ENCODE results near the gene DSC3. TPM values are rescaled to one million over a fixed set of nuclear protein-coding genes. Genes with fewer than 3 reads are reported as not detected.

The DSC3 gene
- total and polyA plus RNA-seq, 9 of the 15 experiments (the other 6 are each of a cell fraction or from before 2014, with no cell fraction given) = 0.01 to 0.40 (median 0.07) TPM

- Histone ChIP-seq H3K9ac (ENCODE audit: insufficient read depth in 1 of 2, low read depth in 2 of 2, low read length in 2 of 2) (no peak overlapping the region), H3K9me3 (replicated peaks; ENCODE audit: control insufficient read depth, insufficient read depth, low read depth, low read length) (no peaks in the 10 kb centered on the region), H3K27ac (ENCODE audit: extremely low read depth, low read depth, low read length) (peak overlapping the region; percentile 7; the same call in 1 of the 3 replicates), H2AFZ (ENCODE audit: low read depth, low read length) (no peak overlapping the region), H3K79me2 (ENCODE audit: control insufficient read depth, insufficient read depth, low read length) (no peaks in the 10 kb centered on the region), H3K4me3 (no peak overlapping the region), H3K36me3 (ENCODE audit: control insufficient read depth, insufficient read depth, low read length) (no peaks in the 10 kb centered on the region), H3K27me3 (ENCODE audit: control insufficient read depth in 2 of 2, insufficient read depth in 2 of 2, low read length in 2 of 2) (no peaks in the 10 kb centered on the region), H3K4me1 (replicated peaks in 1 of 2; ENCODE audit: control insufficient read depth in 2 of 2, insufficient read depth in 2 of 2, low read length in 2 of 2) (peaks cover 0 to 2% of the 10 kb centered on the region in 2 experiments; a peak in 1 of 5 replicates), H3K4me2 (ENCODE audit: insufficient read depth, low read length) (no peak overlapping the region; the same call in 1 of the 2 replicates), H3K9me1 (ENCODE audit: control insufficient read depth, insufficient read depth, low read length) (no peaks in the 10 kb centered on the region), H4K20me1 (replicated peaks; ENCODE audit: control insufficient read depth, insufficient read depth, low read length) (no peaks in the 10 kb centered on the region)
- in situ Hi-C loops (cut with MboI) = no loop called here
- WGBS (ENCODE audit: insufficient coverage, low coverage, missing lambda C conversion rate) = 2% methylated on average over 4 of the region's 4 CpGs
- DNase-seq (ENCODE audit: extremely low read depth in 1 of 4, low spot score in 3 of 4) (peak; percentile 19 to 88 (median 34)), ATAC-seq (peak; percentile 89), FAIRE-seq (peak; percentile 58)
- CTCF ChIA-PET (ENCODE audit: low intra/inter-chr PET ratio) = no interaction called here
- POLR2A ChIA-PET = no interaction called here
- BruUV-seq (replicated peaks) = no TSS peak
- intact Hi-C loops (cut with micrococcal nuclease) = no loop called here
- no peak for TF ChIP-seq MTA1 (IDR thresholded peaks at IDR 0.05; ENCODE audit: borderline replicate concordance)
- no peak for TF ChIP-seq ZNF785 (CRISPR knock-in tag; IDR thresholded peaks at IDR 0.05)
- TF ChIP-seq SMARCE1 (IDR thresholded peaks at IDR 0.05) = peak; percentile 77
- no peak for TF ChIP-seq SMARCC2 (IDR thresholded peaks at IDR 0.05; ENCODE audit: low read depth)
- no peak for TF ChIP-seq ILK (tag; IDR thresholded peaks at IDR 0.05; ENCODE audit: borderline replicate concordance, low read depth)
- TF ChIP-seq BHLHE40 (IDR thresholded peaks at IDR 0.05; ENCODE audit: low read length) = peak; percentile 72
- no peak for TF ChIP-seq LCOR (CRISPR knock-in tag; IDR thresholded peaks at IDR 0.05)
- TF ChIP-seq ZNF239 (CRISPR knock-in tag; IDR thresholded peaks at IDR 0.05) = no peak
- no peak for TF ChIP-seq HNRNPL (IDR thresholded peaks at IDR 0.05; ENCODE audit: low read depth, low read length)
- peak; percentile 52; the same call in 1 of the 2 replicates for TF ChIP-seq ZEB2 (IDR thresholded peaks at IDR 0.05)
- TF ChIP-seq ZNF77 (CRISPR knock-in tag; IDR thresholded peaks at IDR 0.05) = no peak
- 0 out of 2 replicates have a peak, but pooled peaks have one; percentile 47 for TF ChIP-seq KLF13 (tag; IDR thresholded peaks at IDR 0.05; ENCODE audit: borderline replicate concordance, low read depth)
- TF ChIP-seq BRCA1 (IDR thresholded peaks at IDR 0.05) = no peak
- no peak for TF ChIP-seq BRCA1 (CRISPR knock-in tag; IDR thresholded peaks at IDR 0.05)
- TF ChIP-seq, protein P1, sequence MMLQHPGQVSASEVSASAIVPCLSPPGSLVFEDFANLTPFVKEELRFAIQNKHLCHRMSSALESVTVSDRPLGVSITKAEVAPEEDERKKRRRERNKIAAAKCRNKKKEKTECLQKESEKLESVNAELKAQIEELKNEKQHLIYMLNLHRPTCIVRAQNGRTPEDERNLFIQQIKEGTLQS (IDR thresholded peaks at IDR 0.05) = peak; percentile 61
- TF ChIP-seq, protein P1 (CRISPR knock-in tag; conservative IDR thresholded peaks at IDR 0.05) = no peak
- TF ChIP-seq NR0B1 (IDR thresholded peaks at IDR 0.05; ENCODE audit: partially characterized antibody) = no peak
- TF ChIP-seq, protein P2, sequence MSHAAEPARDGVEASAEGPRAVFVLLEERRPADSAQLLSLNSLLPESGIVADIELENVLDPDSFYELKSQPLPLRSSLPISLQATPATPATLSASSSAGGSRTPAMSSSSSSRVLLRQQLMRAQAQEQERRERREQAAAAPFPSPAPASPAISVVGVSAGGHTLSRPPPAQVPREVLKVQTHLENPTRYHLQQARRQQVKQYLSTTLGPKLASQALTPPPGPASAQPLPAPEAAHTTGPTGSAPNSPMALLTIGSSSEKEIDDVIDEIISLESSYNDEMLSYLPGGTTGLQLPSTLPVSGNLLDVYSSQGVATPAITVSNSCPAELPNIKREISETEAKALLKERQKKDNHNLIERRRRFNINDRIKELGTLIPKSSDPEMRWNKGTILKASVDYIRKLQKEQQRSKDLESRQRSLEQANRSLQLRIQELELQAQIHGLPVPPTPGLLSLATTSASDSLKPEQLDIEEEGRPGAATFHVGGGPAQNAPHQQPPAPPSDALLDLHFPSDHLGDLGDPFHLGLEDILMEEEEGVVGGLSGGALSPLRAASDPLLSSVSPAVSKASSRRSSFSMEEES (CRISPR knock-in tag; IDR thresholded peaks at IDR 0.05) = no peak
- peak; percentile 74 for TF ChIP-seq SMARCA4 (IDR thresholded peaks at IDR 0.05)
Observed at GRCh38 chr18:30987467-30988241, 54.9 kb downstream of the DSC3 start.
